Measurements from ENCODE around the gene KCNH4.
"Not testable (repeated sequence)": the region's sequence is repeated elsewhere in the genome, so short reads cannot be mapped to it uniquely, and the experiment has no call there.

KCNH4 gene

GRCh38 chr17:42193969-42194899 is 13.3 kb upstream of the KCNH4 start, which contains the start of gene GHDC:
Gene GHDC (minus strand): TSS chr17:42194494. CDS start chr17:42193581, 913 bp downstream.
- DNase-seq = peak; percentile 82

GRCh38 chr17:42193216-42193968 is 12.4 kb upstream of the KCNH4 start:
- DNase-seq = no peak

- no peak for DNase-seq
Measured at GRCh38 chr17:42192189-42193126, 11.5 kb upstream of the KCNH4 start.

- no peak for DNase-seq
Measured at GRCh38 chr17:42191275-42191608, 10.3 kb upstream of the KCNH4 start.

GRCh38 chr17:42190491-42191274 is 9.7 kb upstream of the KCNH4 start:
- no peak for DNase-seq

- DNase-seq = no peak
Measured at GRCh38 chr17:42189651-42189965, 8.7 kb upstream of the KCNH4 start.

- no peak for DNase-seq
Measured at GRCh38 chr17:42188749-42189650, 8.1 kb upstream of the KCNH4 start.

GRCh38 chr17:42187833-42188232 is 6.9 kb upstream of the KCNH4 start:
- DNase-seq = no peak

- DNase-seq = not testable (repeated sequence)
Measured at GRCh38 chr17:42186191-42186590, 5.2 kb upstream of the KCNH4 start.

- no peak for DNase-seq
Measured at GRCh38 chr17:42185621-42185930, 4.6 kb upstream of the KCNH4 start.

GRCh38 chr17:42184713-42185620 is 4.0 kb upstream of the KCNH4 start, which contains the start of gene HCRT:
Gene HCRT (minus strand): TSS chr17:42185452. CDS start chr17:42185365, 87 bp downstream.
- no peak for DNase-seq

GRCh38 chr17:42183741-42184711 is 3.1 kb upstream of the KCNH4 start:
- peak; percentile 17 for DNase-seq

- DNase-seq = no peak
Measured at GRCh38 chr17:42182927-42183734, 2.2 kb upstream of the KCNH4 start.

GRCh38 chr17:42181851-42182207 is 887 bp upstream of the KCNH4 start:
- DNase-seq = no peak

GRCh38 chr17:42180411-42180921 is 476 bp downstream of the KCNH4 start:
- DNase-seq = no peak

GRCh38 chr17:42179911-42180410 is 981 bp downstream of the KCNH4 start:
- DNase-seq = peak; percentile 53

GRCh38 chr17:42179335-42179734 is 1.6 kb downstream of the KCNH4 start:
- DNase-seq = no peak

GRCh38 chr17:42178817-42179216 is 2.1 kb downstream of the KCNH4 start:
- no peak for DNase-seq
